ENCODE measurements around the gene CTDP1.

Gene CTDP1

DNA sequence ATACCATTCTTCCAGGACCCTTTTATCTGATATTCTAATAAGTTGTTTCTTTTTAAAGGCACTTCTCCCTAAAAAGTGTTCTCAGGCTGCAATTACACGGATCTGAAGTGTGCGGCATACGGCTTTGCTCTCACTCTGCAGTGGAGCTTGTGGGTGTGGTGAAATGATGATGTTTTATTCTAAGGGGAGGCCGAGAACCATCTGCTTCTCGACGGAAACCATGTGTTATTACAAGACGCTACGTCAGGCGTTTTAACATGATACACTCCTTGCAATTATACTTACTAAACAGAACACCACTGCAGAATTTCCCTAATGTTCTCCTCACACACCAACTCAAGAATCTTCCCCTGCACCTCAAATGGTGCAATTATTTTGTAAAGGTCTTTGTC lies 34.9 kb upstream of the CTDP1 start:
- no peak for DNase-seq

DNA sequence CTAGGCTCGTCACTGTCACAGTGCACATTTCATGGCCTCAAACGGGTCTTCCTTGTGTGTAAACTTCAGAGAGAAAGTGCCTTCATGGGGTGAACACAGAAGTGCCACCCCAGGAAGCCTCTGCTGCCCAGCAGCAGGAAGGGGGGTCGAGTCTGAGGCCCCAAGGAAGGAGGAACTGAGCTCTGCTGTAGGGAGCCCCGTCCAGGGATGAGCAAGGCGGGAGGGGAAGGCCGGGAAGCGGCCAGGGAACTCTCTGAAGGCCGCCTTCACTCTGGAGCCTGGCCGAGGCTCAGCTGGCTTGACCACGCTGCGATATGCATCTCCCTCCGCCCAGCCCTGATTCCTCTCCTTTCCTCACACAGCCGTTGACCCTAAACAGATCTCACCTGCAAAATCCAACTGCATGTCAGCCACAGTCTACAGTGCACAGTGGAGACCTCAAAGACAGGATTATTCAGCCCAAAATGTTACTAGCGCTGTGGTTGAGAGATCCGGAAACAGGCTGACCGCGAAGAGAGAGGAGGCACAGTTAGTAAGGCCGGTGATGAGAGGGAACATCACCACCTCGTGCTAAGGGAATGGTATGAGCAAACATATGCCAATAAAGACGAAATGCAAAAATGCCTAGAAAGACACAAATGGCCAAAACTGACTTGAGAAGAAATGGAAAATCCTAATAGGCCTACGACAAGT lies 34.2 kb upstream of the CTDP1 start:
- peak in 1 of 2 experiments; percentile 16 for DNase-seq

DNA sequence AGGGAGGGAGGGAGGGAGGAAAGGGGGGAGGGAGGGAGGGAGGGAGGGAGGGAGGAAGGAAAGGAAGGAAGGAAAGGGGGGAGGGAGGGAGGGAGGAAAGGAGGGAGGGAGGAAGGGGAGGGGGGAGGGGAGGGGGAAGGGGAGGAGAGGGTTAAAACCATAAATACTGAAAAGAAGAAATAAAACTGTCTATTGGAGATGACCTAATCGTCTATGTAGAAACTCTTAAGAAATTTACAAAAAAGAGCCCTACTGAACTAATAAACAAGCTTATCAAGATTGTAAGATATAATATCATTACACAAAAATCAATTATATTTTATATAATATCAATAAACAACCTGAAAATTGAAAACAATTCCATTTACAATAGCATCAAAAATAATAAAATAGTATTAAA lies 32.3 kb upstream of the CTDP1 start:
- no peak for DNase-seq

DNA sequence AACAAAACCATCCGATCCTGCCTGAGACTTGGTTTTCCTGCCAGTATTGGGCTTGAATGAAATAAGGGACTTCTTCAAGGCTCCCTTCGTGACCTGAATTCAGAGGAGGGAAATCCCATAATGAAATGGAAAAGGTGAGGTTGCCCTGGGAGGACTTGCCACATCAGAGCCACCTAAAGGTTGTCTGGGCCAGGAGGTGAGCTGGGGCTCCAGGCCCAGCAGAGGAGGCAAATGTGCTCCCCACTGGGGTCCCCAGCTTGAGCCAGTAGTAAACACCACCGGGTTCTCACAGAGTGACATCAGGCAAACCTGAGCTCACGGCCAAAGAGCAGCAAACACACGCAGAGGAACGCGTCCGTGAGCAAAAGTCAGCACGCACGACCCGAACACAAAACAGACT lies 28.6 kb upstream of the CTDP1 start:
- DNase-seq = no peak

DNA sequence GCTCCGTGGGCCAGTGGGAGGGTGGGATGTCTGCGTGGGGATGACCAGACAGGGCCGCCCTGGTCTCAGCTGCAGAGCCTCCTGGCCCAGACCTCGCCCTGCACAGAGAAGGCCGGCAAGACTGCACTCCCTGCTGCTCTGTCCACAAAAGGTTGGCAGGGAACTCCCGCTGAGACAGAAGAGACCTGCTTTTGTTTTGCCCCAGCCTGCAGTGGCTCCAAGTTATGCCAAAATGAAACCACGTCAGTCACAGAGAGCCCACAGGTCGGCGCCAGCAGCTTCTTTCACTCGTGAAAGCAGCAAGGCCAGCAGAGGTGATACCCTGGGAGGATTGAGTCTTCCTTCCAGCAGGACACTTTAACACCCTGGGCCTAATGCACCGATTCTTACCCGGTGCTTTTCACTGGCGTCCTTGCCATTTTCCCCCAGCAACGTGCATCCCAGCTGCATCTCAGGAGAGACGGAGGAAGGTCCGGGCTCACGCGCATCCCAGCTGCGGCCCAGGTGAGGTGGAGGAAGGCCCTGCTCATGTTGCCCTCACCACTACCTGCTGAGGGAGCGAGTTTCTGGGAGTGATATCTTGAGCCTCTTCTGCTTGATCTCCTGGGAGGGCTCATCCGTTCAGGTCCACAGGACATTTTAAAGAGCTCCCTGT lies 22.1 kb upstream of the CTDP1 start:
- DNase-seq = no peak

DNA sequence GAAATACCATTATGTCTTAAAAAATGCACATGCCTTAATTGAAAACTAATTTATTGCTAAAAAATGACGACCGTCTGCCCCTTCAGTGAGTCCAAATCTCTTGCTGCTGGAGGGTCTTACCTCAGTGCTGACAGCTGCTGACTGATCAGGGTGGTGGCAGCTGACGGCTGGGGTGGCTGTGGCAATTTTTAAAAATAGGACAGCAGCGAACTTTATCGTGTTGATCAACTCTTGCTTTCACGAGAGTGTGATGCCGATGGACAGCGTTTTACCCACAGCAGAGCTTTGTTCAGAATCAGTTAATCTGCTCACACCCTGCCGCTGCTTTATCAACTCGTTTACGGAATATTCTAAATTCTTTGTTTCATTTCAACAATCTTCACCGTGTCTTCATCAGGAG lies 21.2 kb upstream of the CTDP1 start:
- no peak for DNase-seq

DNA sequence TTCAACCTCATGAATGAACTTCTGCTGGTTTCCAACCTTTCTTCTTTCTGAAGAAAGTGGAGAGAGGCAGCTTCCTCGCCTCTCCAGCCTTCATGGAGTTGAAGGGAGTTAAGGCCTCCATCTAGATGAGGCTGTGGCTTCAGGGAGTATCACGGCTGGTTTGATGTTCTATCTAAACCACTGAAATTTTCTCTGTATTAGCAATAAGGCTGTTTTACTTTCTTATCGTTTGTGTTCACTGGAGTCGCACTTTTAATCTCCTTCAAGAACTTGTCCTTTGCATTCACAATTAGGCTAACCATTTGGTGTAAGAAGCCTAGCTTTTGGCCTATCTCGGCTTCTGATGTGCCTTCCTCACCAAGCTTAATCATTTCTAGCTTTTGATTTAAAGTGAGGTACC lies 19.9 kb upstream of the CTDP1 start:
- DNase-seq = no peak

DNA sequence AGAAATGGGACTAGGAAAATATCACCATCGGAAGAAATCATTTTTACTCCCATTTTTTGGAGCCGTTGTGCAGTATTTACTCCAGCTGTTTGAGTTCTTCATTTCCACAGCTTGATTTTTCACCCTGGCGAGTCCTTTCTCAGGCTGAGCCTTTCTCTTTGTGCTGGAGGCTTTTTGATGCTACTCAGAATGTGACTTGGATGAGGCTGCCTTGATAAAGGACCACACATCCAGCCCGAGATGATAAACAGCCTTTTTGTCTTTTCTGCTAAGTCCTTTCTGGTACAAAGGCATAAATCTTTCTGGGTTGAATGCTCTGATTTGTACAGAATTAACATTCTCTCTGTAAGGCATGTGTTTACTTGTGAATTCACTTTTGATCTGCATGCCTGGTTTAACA lies 17.6 kb upstream of the CTDP1 start:
- no peak for DNase-seq

DNA sequence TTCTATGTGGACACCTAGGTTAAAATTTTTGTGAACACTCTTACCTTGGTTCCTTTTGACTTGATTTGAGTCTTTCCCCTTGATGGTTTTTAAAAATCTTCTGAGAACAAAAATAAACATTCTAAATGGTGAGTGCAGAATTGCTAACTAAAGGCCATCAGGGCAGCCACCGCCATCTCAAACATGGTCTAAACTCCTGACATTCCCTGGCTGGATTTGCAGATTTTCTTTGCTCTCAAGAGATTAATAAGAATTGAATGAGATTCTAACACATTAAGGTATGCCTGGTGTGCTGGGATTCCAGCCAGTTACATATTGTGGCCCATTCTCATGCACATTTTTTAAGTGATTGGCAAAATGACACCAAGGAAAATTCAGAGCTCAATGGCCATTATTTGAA lies 17.2 kb upstream of the CTDP1 start:
- no peak for DNase-seq

DNA sequence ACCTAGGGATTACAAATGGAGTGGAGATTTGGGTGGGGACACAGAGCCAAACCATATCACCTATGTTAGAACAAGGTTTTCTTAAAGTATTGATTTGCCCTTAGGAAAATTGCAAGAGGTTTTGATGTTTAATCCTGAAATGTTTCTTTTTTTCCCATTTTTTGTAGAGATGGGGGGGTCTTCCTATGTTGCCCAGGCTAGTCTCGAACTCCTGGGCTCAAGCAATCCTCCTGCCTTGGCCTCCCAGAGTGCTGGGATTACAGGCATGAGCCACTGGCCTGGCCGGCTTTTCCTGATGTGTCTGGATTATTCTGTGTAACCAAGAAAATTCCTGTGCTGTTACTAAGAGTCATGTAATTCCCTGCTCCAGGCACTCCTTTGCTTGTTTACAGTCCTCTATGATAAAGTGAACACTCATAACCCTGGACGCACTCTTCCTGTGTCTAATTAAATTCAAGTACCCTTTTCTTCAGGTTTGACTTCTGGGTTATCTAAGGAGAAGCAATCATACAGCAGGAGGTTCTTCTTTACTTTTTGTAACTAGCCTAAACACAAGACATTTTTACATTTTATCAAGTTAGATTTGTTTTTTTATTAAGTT lies 15.0 kb upstream of the CTDP1 start:
- no peak for DNase-seq

DNA sequence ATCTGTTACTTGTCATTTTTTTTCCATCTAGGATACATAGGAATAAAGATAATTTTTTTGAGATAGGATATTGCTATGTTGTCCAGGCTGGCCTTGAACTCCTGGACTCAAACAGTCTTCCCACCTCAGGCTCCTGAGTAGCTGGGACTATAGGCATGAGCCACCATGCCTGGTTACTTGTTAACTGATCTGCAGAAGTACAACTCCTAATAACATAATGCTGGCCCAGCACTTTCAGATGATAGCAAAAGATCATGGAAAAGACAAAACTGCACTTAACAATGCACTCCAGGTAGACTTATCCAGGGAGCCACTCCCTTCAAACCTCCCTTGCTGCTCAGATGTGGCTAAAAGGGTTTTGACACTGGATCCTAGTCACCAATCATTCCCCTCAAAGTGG lies 11.4 kb upstream of the CTDP1 start:
- DNase-seq = no peak

DNA sequence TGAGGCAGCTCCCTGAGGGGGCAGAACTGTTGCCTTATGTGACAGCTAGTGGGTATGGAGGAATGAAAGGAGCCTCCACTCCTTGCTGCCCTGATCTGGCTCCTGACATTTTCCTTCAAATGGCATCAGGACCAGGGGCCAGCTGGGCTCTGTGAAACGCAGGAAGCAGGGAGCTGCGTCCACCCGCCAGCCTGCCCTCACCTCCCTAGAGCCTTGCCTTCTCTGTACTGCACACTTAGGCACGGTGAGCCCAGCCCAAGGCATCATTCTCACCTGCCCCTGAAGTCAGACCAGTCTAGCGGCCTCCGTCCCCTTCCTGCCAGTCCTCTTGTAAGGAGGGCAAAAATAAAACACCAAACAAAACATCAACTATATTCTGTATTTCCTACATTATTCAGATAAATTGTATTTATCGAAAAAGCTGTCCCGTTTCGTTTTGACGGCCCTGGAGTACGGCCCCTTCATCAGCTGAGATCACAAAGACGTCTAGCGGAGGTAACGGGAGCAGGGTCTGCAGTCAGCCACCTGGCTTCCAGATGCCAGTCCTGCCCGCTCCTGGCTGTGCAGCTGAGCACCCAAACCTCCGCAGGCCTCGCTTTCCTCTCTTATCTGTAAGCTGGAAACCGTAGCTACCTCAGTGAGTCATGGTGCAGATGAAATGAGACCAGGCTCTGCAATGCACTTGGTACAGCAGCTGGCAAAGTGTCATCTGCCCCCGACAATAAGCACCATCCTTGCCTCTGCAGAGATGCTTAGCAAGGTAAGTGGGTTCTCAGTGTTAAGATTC lies 6.9 kb upstream of the CTDP1 start:
- DNase-seq = no peak

DNA sequence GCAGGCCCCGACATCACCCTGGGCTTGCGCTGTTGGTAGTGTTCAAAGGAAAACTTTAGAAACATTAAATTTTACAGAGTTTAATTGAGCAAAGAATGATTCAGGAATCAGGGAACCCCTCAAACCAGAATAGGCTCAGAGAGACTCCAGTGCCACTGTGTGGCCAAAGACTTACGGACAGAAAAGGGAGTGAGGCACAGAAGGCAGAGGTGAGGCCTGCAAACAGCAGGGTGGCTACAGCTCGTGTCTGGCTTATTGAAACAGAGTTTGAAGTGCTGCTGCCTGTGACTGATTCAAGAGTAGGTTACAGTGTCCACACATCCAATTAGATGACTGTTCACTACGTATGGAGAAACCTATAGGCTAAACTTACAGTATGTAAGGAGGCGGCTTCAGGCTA lies 2.4 kb upstream of the CTDP1 start:
- DNase-seq = no peak

DNA sequence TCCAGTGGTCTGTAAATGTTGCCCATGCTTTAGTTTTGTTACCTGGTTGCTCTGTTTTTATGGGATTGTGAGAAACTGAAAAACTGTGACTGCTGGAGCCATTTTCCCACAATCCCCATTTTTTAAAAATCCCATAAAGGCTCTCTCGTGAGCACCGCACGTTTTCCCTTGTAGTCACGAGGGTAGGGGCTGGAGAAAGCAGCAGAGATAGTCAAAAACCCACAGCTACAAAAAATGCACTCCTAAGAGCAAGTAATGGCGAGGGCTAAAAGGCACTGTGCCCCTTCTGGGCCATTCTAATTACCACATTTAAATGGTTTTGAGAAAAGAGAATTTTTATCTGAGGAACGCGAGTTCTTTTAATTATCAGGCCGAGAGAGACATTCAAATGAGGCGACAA lies 1.8 kb upstream of the CTDP1 start:
- no peak for DNase-seq

DNA sequence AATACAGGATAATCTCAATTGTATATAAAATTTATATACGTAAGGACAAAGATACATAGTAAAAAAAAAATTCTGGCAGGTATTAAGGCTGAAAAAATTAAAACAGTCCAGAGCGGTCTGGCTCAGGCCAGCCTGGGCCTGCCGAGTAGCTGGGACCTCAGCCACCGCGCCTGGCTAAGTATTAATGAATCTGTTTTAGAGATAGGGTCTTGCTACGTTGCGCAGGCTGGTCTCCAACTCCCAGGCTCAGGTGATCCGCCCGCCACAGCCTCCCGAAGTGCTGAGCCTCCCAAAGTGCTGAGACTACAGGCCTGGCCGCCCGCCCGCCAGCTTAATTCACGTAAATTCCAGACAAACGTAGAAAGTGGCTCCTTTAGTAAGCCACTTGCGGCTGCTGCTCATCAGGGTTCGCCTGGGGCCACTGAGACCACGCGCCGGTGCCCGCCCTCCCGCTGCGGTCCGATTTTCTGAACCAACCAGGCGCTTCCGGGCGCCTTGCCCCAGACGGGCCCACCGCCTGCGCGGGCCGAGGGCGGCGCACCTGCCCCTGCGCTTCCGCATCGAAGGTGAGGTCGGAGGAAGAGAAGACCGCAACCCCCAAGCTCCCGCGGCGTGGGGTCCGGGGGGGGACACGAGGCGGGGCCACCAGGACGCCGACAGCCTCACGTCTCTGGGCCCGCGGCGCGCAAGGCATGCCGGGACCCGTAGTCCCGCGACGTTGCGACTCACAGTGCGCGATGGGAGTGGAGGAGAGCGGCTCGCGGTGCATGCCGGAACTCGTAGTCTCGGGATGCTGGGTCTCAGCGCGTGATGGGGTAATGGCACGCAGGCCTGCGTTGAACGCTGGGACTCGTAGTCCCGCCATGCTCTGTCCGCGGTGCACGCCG lies 695 bp upstream of the CTDP1 start:
- peak; percentile 97 to 98 for DNase-seq

DNA sequence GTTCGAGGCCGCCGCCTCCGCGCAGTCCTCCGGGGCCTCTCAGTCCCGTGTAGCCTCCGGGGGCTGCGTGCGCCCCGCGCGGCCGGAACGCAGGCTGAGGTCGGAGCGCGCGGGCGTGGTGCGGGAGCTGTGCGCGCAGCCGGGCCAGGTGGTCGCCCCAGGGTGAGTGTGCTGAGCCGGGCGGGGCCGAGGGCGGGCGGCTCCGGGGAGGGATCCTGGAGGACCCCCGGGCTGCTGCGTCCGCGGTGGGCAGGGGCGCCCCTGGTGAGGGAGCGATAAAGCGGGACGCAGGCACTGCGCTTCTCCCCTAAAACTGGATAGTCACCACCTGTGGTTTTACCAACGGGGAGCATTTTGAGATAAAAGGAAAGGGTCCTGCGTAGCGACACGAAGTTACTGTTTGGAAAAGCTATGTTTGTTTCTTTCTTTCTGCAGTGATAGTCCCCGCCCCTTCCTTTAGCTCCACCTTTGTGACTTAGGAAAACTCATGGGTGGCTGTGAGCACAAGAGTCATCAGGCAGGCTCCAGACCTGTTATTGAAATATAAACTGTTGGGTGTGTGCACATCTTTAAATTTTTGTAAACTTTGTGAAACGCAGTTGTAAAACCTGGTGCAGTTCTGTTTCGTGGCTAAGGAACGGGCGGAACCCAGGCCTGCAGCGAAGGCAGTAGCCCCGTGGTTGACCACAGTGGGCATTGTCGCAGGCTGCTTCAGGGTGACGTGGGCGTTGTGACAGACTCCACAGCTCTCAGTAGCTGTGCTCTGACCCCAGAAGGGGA lies 687 bp downstream of the CTDP1 start:
- DNase-seq = peak; percentile 65 to 71

DNA sequence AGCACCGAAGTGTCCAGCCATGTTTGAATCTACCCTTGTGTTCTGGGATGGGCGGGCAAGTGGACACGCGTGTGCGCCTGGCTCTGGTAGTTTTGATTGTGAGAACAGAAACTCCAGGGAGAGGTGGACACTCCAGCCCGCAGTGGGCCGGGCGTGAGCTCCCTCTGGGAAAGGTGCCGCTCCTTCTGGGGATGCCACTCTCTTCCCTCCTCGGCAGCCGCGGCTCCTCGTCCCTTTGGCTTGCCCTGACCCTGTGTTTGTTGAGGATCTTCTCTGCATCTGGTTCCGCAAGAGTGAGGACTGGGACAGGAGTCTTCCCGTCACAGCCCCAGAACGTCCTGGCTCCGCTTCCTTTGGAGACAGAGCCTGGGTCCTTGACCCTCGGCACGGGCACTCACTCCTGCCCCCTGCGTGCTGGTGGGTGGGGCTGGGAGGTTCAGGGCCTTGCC lies 1.3 kb downstream of the CTDP1 start:
- no peak for DNase-seq

DNA sequence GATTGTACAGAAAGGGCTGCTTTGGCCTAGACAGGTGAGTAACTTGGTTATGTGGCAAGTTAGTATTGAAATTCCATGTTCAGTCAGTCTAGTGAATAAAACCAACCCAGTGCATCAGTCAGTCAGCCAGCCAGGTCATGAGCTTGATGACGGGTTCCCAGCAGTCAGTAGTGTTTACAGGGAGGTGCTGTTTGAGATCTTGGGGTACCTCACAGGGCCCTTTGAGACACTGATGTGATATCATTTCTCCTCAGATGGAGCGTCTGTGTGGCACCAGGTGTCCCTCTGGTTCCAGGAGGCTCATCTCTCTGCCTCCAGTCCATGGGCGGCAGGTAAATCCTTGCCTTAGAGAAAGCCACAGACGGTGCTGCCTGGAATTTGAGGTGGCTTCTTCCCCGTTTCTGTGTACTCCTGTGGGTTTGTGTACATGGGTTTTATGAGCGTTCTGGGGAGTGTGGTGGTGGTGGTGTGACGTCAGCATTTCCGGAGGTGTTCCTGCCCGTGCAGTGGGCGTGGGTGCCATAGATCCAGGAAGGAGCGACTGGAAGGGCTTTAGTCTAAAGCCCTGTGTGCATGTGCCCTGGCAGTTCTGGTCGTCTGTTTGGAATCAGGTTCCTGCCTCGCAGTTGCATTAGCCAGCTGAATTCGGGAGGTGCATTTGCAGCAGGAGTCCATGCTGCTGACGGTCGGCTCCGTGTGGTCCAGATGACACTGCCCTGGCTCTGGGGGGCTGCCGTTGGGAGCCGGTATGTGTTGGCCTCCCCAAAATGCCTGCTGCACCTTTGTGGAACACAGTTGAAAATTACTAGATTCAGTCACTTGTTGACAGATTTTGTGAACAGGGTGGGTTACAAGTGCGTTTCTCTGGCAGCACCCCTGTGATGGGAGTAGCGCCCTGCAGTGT lies 2.1 kb downstream of the CTDP1 start:
- DNase-seq = peak; percentile 72

DNA sequence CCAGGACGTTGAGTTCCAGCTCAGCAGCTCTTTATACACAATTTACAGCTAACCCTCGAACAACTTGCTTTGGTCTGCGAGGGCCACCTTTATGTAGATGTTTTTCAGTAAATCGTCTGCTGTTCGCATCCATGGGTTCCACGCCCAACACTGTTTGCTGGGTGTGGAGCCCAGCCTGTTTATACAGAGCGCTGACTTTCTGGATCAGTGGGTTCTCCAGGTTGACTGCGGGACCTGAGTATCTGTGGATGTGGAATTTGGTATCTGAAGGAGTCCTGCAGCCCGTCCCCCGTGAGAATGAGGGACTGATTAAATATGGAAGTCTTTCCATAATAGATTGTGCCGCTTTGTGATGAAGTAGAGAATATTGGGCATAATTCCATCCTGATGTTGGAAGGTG lies 2.9 kb downstream of the CTDP1 start:
- DNase-seq = no peak

DNA sequence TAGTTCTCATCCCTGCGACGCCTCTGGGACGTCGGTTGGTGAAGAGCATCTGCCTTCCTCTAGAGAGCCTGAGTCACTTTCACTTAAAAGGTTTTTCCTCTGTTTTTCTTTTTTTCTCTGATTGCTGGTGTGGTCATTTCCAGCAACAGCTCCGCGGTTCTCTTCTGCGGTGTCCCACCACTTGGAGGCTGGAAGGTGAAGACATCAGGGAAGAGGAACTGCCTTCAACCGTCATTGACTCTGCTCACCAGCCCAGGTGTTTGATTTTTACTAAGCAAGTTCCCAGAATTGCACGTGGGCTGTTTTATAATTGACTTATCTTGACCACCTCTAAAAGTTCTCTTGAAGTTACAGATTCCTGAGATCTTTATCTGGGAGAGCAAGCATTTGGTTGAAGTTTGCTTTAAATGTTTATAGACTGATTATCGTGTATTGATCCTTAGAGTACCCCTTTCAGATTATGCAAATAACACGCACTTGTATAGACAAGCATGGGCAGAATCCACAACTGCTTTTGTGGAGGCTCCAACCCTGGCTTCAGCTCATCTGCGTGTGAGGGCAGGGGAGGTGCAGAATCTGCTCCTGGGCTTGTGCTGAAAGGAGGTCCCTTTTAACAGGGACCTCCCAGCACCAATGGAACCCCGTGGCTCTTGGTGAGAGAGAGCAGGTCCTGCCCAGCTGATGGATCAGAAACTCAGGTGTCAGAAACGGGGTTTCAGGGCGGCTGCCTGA lies 3.5 kb downstream of the CTDP1 start:
- peak; percentile 57 to 58 for DNase-seq
